ENCODE results near the gene SLC10A1. TPM values are rescaled to one million over a fixed set of nuclear protein-coding genes. Genes with fewer than 3 reads are reported as not detected.

SLC10A1 gene
- total and polyA plus RNA-seq, 3 donors from 2014 or later = 0.30 TPM; not detected in 2

DNA sequence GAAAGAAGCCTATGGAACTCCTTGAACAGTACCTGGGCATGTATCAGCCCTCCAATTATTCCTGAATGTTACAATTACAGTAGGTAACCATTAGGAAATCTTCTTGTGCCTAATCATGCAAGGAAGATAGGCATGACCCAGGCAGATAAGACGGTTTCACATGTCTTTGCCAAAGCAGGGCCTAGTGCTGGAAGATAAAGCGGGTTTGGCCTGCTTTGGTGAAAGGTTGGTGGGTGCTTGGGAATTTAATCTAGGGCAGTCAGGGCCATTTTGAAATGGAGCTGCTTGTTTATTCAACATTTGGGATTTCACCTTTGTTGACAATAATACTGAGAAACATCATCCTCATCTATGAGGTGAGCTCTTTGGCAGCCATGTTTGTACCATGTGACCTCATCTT is 42.6 kb downstream of the SLC10A1 start:
- Histone ChIP-seq H3K27me3 (no peaks in the 10 kb centered on the region), H3K27ac (no peak overlapping the region), H3K9me3 (no peaks in the 10 kb centered on the region), H3K36me3 (ENCODE audit: low read depth, missing control alignments) (no peaks in the 10 kb centered on the region), H3K4me1 (no peaks in the 10 kb centered on the region), H3K4me3 (no peak overlapping the region)
- TF ChIP-seq, protein P1, sequence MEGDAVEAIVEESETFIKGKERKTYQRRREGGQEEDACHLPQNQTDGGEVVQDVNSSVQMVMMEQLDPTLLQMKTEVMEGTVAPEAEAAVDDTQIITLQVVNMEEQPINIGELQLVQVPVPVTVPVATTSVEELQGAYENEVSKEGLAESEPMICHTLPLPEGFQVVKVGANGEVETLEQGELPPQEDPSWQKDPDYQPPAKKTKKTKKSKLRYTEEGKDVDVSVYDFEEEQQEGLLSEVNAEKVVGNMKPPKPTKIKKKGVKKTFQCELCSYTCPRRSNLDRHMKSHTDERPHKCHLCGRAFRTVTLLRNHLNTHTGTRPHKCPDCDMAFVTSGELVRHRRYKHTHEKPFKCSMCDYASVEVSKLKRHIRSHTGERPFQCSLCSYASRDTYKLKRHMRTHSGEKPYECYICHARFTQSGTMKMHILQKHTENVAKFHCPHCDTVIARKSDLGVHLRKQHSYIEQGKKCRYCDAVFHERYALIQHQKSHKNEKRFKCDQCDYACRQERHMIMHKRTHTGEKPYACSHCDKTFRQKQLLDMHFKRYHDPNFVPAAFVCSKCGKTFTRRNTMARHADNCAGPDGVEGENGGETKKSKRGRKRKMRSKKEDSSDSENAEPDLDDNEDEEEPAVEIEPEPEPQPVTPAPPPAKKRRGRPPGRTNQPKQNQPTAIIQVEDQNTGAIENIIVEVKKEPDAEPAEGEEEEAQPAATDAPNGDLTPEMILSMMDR (IDR thresholded peaks at IDR 0.05) = no peak
- TF ChIP-seq POLR2A (IDR thresholded peaks at IDR 0.05) = no peak
- intact Hi-C loops (cut with DNase I; ENCODE audit: low total_unique reads) = no loop called here
- no peak for DNase-seq
- WGBS, 2 donors = 88 to 96% methylated on average over 2 of the region's 2 CpGs

DNA sequence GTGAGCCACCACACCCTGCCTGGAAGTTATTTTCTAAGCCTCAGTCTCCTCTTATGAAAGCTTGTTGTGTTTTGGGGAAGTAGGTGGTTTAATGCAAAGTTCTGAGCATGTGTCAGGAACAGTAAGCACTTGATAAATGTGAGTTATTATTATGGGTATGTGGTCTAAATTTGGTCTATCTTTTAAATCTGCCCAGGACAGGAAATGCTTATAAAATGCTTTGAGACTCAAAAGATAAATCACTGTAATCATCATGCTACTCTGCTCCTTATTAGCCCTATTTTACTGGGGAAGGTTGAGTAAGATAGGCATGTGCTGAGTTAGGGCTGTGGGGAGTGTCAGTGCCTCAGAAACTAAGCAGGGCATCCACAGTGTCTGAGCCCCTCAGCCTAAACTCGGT is 43.2 kb downstream of the SLC10A1 start:
- DNase-seq = no peak
- Histone ChIP-seq H3K4me3 (no peak overlapping the region), H3K9me3 (no peaks in the 10 kb centered on the region), H3K27me3 (no peaks in the 10 kb centered on the region), H3K36me3 (ENCODE audit: low read depth, missing control alignments) (no peaks in the 10 kb centered on the region), H3K27ac (no peak overlapping the region), H3K4me1 (no peaks in the 10 kb centered on the region)
- 80 to 89% methylated on average over 1 of the region's 1 CpG for WGBS, 2 donors
- intact Hi-C loops (cut with DNase I; ENCODE audit: low total_unique reads) = no loop called here
- TF ChIP-seq, protein P1 (IDR thresholded peaks at IDR 0.05) = no peak
- no peak for TF ChIP-seq POLR2A (IDR thresholded peaks at IDR 0.05)

DNA sequence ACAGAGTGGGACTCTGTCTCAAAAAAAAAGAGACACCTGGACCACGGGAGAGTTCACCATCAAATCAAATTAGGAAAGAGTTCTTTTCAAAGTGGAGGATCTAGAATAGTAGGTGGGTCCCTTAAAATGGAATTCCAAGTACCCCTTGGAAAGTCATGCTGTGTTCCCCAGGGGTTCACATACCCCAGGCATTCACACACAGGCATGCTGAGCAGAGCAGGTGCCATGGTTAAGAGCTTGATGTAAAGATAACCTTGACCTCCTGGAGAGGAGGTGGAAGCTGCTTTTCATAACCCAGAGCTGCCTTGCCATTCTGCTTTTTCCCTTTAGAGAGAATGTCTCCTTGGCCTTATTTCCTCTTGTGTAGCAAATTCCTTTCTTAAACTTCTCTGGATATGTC is 44.3 kb downstream of the SLC10A1 start:
- Histone ChIP-seq H3K9me3 (no peaks in the 10 kb centered on the region), H3K36me3 (ENCODE audit: low read depth, missing control alignments) (no peaks in the 10 kb centered on the region), H3K27me3 (no peaks in the 10 kb centered on the region), H3K4me1 (no peaks in the 10 kb centered on the region), H3K27ac (no peak overlapping the region), H3K4me3 (no peak overlapping the region)
- 50 to 63% methylated on average over 1 of the region's 1 CpG for WGBS, 2 donors
- intact Hi-C loops (cut with DNase I; ENCODE audit: low total_unique reads) = no loop called here
- TF ChIP-seq, protein P1 (IDR thresholded peaks at IDR 0.05) = no peak
- TF ChIP-seq POLR2A (IDR thresholded peaks at IDR 0.05) = no peak
- no peak for DNase-seq

DNA sequence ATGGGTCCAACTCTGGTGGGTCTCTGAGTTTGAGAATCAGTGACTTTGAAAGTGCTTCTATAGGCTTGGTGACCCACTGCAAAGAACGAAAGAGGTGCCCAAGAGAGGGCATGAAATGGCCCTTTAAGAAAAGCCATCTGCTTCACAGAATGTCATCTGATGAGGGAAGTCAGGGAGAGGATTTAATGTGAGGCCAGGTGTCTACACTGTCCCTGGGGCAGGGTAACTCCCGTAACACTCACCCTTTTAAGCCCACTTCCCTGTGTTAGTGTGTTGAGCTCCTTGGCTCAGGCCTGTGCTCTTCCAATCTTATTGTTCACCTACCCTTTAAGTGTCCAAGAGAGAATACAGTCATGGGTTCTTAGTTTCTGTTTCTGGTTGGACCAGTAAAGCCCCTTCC is 46.5 kb downstream of the SLC10A1 start:
- Histone ChIP-seq H3K36me3 (ENCODE audit: low read depth, missing control alignments) (no peaks in the 10 kb centered on the region), H3K27ac (no peak overlapping the region), H3K4me3 (no peak overlapping the region), H3K27me3 (no peaks in the 10 kb centered on the region), H3K9me3 (no peaks in the 10 kb centered on the region), H3K4me1 (no peaks in the 10 kb centered on the region)
- intact Hi-C loops (cut with DNase I; ENCODE audit: low total_unique reads) = no loop called here
- TF ChIP-seq POLR2A (IDR thresholded peaks at IDR 0.05) = no peak
- TF ChIP-seq, protein P1 (IDR thresholded peaks at IDR 0.05) = no peak
- 95 to 100% methylated on average over 2 of the region's 2 CpGs for WGBS, 2 donors
- DNase-seq = no peak

DNA sequence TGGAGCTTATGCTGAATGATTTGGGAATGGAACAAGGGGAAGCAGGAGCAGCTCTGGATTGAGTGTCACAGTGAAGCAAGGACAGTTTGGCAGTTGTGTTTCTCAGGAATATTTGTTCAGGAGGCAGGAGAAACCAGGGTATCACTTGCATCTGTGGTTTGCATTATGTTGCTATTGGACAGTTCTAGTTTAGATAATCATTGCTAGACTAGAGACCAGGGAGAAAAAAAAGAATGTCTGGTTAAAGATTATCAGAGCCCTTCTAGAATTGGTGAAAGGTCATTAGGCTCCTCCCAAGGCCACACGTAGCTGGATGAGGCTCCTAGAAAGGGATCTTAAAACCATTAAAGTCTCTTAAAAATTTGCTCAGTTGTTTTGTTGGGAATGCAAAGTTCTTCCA is 47.1 kb downstream of the SLC10A1 start:
- Histone ChIP-seq H3K4me3 (no peak overlapping the region), H3K36me3 (ENCODE audit: low read depth, missing control alignments) (no peaks in the 10 kb centered on the region), H3K9me3 (no peaks in the 10 kb centered on the region), H3K27me3 (no peaks in the 10 kb centered on the region), H3K4me1 (no peaks in the 10 kb centered on the region), H3K27ac (no peak overlapping the region)
- intact Hi-C loops (cut with DNase I; ENCODE audit: low total_unique reads) = no loop called here
- DNase-seq = no peak
- TF ChIP-seq POLR2A (IDR thresholded peaks at IDR 0.05) = no peak
- TF ChIP-seq, protein P1 (IDR thresholded peaks at IDR 0.05) = no peak
- 40 to 57% methylated on average over 1 of the region's 1 CpG for WGBS, 2 donors
